Vagina (tissue), 2 donors: Measurements from ENCODE around the gene NUP62.

Experiments used
- CTCF ChIP-seq, 3 experiments: fragments of 450-650 bp in 2 of 3; fragments of 200-600 bp in 1 of 3; sonication (generic) in 1 of 3; IDR thresholded peaks; one replicate each; pipeline ENCODE4 v1.5.1; 2017 to 2019; ENCODE audit warnings: antibody characterized with exemption in 3 of 3, mild to moderate bottlenecking in 2 of 3, moderate library complexity in 2 of 3
- POLR2A ChIP-seq, 2 donors: fragments of 450-650 bp; IDR thresholded peaks; one replicate each; pipeline ENCODE4 v1.6.1; 2017; ENCODE audit warnings: antibody characterized with exemption in 2 of 2, mild to moderate bottlenecking in 2 of 2, moderate library complexity in 2 of 2

DNA sequence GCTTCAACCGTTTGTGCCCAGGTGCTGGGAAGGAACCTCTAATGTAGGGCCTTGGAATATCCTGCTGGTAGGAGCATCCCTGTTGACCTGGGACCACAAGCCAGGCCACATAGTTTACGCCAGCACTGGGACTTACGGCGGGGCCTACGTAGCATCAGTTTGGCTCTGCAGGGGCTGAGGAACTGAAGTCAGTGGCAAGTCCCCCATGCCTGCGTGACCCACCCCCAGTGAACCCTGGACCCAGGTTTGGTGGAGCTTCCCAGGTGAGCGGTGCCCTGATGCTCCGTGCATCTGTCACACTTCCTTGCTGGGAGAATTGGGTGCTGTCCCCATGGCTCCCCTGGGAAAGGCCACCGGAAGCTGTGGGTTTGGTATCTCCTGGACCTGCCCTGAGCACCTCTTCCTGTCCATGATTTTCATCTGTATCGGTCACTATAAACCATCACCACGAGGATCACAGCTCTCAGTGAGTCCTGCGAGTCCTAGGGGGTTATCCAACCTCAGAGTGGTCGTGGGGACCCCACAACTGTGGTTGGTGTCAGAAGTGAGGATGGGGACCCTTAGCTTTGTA, 21.7 kb upstream of the NUP62 start:
- no peak for TF ChIP-seq CTCF (IDR thresholded peaks at IDR 0.05)
- no peak for TF ChIP-seq POLR2A (IDR thresholded peaks at IDR 0.05)
